Keratinocyte (primary cell): ENCODE measurements around the gene HCAR3.

Experiments used
- CTCF ChIP-seq, 3 experiments: IDR thresholded peaks in 1 of 3; conservative IDR thresholded peaks in 1 of 3; optimal IDR thresholded peaks in 1 of 3; 2 replicates in 2 of 3; 3 replicates in 1 of 3; pipeline versions ENCODE3 to v1.5.1; 2011; ENCODE audit warnings: low read length in 3 of 3, mild to moderate bottlenecking in 3 of 3, moderate library complexity in 2 of 3, control low read depth in 1 of 3, inconsistent platforms in 1 of 3; ENCODE audit not compliant: insufficient read depth in 2 of 3; ENCODE audit errors: extremely low read depth in 1 of 3
- EZH2 ChIP-seq: IDR thresholded peaks from one replicate; pipeline ENCODE4 v1.6.1; 2012; ENCODE audit warnings: inconsistent platforms, mild to moderate bottlenecking, low read length, moderate library complexity

GRCh38 chr12:122738571-122738970 is 22.0 kb upstream of the HCAR3 start:
- TF ChIP-seq CTCF (optimal IDR thresholded peaks at IDR 0.05 in 1 of 3, IDR thresholded peaks at IDR 0.05 in 1 of 3, conservative IDR thresholded peaks at IDR 0.05 in 1 of 3; ENCODE audit: extremely low read depth in 1 of 3, insufficient read depth in 2 of 3, low read length in 3 of 3) (no peak), EZH2 (no peak)
